Esophagus (tissue), 2 donors: Measurements from ENCODE around the gene CD47. TPM values are rescaled to one million over a fixed set of nuclear protein-coding genes. Genes with fewer than 3 reads are reported as not detected.
A peak's percentile ranks its signal among the peaks of the same experiment; 100 is the strongest.

Experiments used
- H3K27ac ChIP-seq, 2 donors: one replicate each; pipeline ENCODE4 v1.5.1; 2013; ENCODE audit warnings: low read depth in 2 of 2, mild to moderate bottlenecking in 2 of 2, inconsistent platforms in 1 of 2, low read length in 1 of 2, moderate library complexity in 1 of 2
- H3K27me3 ChIP-seq, 2 donors: one replicate each; pipeline ENCODE4 v1.6.1; 2013; ENCODE audit warnings: low read length in 2 of 2, control low read depth in 1 of 2, mild to moderate bottlenecking in 1 of 2; ENCODE audit not compliant: insufficient read depth in 2 of 2, control insufficient read depth in 1 of 2
- H3K36me3 ChIP-seq, 2 donors: one replicate each; pipeline ENCODE4 v1.6.1; 2013; ENCODE audit warnings: low read length in 1 of 2; ENCODE audit not compliant: control insufficient read depth in 2 of 2, insufficient read depth in 2 of 2
- H3K4me1 ChIP-seq, 2 donors: one replicate each; pipeline ENCODE4 v1.6.1; 2013; ENCODE audit warnings: low read length in 1 of 2; ENCODE audit not compliant: control insufficient read depth in 2 of 2, insufficient read depth in 2 of 2
- H3K4me3 ChIP-seq, 2 donors: one replicate each; pipeline ENCODE4 v1.5.1; 2013; ENCODE audit warnings: low read length in 2 of 2, mild to moderate bottlenecking in 2 of 2, low read depth in 1 of 2, moderate library complexity in 1 of 2
- H3K9me3 ChIP-seq, 2 donors: one replicate each; pipeline ENCODE4 v1.6.1; 2013; ENCODE audit warnings: mild to moderate bottlenecking in 2 of 2, low read depth in 1 of 2, low read length in 1 of 2, moderate library complexity in 1 of 2; ENCODE audit not compliant: control insufficient read depth in 2 of 2, insufficient read depth in 1 of 2
- WGBS, 2 donors: extraction: QIAGEN DNeasy Blood & Tissue Kit; methylation state at CpG; one replicate each; pipeline ENCODE4 v1.1.7; 2013; 5-methylcytosine and 5-hydroxymethylcytosine counted together
- polyA plus RNA-seq, 2 donors: library from polyadenylated mRNA; stranded (reverse); fragments of 200-250 nt; gene quantifications; one replicate each; pipeline ENCODE4 v1.2.3, GENCODE V29; 2013
- donor health status: healthy with polysubstance abuse.
- donor health status: Bipolar disorder and iron deficiency.

CD47 gene
- polyA plus RNA-seq = 10 to 100 TPM; 73.6 to 73.7 TPM

DNA sequence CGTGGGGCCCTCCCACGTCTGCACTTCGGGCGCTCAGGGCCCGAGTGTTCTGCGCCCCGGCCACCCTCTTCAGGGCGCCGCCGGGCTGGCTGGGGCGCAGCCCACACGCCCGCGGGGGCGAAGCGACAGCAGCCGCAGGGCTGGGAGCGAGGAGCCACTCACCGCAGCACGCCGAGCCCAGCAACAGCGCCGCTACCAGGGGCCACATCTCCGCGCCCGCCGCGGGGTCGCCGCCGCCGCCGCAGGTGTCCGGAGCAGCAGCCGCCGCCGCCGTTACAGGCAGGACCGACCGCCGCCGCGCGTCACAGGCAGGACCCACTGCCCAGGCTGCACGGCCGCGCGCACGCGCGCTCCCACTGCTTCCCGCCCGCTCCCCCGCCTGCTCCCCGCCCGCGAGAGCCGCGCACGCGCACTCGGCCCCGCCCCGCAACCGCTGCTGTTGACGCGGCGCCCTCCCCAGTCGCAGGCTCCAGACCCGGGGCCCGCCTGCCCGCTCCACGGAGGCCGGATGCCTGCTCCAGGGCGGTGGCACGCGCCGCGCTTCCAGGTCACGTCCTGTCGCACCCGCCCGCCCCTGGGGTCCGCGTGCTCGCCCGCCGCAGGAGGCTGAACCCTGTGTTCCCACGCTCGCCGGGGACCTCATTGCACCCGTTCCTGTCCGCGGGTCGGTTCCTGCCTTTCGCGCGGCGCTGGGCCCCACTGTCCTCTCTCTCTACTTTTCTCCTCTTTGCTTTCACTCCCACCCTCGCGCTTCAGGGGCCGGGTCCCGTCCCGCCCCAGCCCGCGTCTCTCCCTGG, at the start of gene CD47:
CD47 (minus strand) TSS at position 331 of the 797 bp plus-strand sequence; CDS start at position 208, 123 bp downstream.
- 0% methylated on average over 88 to 106 of the region's 106 CpGs for WGBS, 2 donors
- Histone ChIP-seq H3K27ac (peak within 1 kb of the TSS; percentile 89 to 95), H3K4me3 (peak within 1 kb of the TSS; percentile 94 to 97)

DNA sequence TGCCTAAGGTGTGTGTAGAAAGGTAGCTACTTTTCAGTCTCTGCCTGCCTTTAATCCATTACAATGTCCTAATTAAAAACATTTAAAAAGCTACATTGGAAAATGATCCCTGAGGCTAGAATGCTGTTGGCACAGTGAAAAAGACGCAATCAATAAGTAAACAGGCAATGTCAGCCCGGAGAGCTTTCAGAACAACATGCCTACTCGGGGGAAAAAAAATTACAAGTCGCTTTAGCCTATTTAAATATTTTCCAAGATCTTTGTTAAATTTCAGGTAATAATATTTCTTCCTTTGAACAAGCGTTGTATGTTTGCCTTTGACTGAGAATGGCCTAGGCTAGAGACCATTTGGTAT, 46.6 kb upstream of the CD47 start:
- Histone ChIP-seq H3K9me3 (no peaks in the 10 kb centered on the region), H3K27me3 (no peaks in the 10 kb centered on the region), H3K4me3 (no peak overlapping the region), H3K36me3 (no peaks in the 10 kb centered on the region), H3K4me1 (peaks cover 0 to 4% of the 10 kb centered on the region in 2 donors), H3K27ac (no peak overlapping the region)
- 45 to 61% methylated on average over 5 of the region's 5 CpGs for WGBS, 2 donors

More for the DNA sequence above, at the start of gene CD47:
- Histone ChIP-seq H3K9me3 (no peaks in the 10 kb centered on the region), H3K27me3 (no peaks in the 10 kb centered on the region), H3K4me1 (no peaks in the 10 kb centered on the region), H3K36me3 (no peaks in the 10 kb centered on the region)

DNA sequence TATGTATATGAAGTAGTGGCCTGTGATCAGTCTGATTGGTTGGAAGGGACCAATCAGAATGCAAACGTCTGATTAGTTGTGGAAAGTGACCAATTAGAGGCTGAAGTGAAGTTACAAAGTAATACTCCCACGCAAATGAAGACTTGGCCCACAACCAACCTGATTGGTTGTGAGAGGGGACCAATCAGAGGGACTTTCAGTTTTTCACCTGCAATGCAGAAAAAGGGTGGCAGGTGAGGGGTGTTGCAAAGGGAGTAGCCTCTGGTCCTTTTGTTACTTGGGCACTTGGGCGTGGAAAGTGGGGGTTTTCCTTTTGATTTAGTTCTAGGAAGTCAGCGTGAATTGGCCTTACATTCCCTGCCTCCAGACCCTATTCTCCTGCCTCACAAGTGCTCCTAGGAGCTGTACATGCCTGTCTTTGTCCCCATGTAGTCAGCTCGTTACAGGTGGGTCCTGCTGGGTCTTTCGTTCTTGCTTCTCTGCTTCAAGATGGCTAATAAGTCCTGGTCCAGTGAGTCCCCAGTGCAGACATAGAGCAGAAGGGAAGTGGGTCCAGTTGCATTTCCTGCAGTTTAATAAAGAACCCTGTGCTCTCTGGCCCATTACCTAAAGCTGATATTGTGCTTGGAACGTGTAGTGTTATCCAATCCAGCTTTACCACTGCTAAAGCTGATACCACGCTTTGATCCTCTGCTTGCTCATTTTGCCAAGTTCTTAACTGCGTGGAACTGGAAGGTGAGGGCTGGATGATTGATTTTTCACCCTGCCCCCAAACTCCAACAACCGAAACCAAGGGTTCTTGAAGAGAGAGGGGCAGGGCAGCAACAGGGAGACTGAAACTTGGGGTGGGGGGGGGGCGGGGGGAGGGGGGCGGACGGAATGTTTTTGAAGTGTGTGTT, 46.0 kb upstream of the CD47 start:
- H3K36me3 ChIP-seq = no peaks in the 10 kb centered on the region
- peaks cover 0 to 4% of the 10 kb centered on the region in 2 donors for H3K4me1 ChIP-seq
- WGBS, 2 donors = 61 to 63% methylated on average over 13 of the region's 13 CpGs
- no peaks in the 10 kb centered on the region for H3K9me3 ChIP-seq
- H3K27ac ChIP-seq = no peak overlapping the region
- H3K27me3 ChIP-seq = no peaks in the 10 kb centered on the region
- H3K4me3 ChIP-seq = no peak overlapping the region

DNA sequence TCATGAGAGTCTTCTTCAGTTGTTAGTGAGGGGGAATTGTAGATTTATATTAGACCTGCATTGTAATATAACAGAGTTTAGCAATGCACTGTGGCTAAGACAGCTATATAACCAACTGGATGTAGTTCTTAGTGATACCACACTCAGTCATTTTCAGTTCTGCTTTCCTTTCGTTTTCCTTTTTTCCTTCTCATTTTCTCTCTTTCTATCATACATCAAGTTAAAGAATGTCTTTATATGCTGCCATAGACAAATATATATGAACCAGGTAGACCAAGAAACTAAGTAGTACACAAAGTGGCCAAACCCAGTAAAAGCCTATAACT, 43.7 kb upstream of the CD47 start:
- H3K27ac ChIP-seq = no peak overlapping the region
- no peaks in the 10 kb centered on the region for H3K9me3 ChIP-seq
- no peaks in the 10 kb centered on the region for H3K36me3 ChIP-seq
- no peak overlapping the region for H3K4me3 ChIP-seq
- no peaks in the 10 kb centered on the region for H3K27me3 ChIP-seq
- peaks cover 3 to 5% of the 10 kb centered on the region in 2 donors for H3K4me1 ChIP-seq
- 70 to 74% methylated on average over 1 of the region's 1 CpG for WGBS, 2 donors

DNA sequence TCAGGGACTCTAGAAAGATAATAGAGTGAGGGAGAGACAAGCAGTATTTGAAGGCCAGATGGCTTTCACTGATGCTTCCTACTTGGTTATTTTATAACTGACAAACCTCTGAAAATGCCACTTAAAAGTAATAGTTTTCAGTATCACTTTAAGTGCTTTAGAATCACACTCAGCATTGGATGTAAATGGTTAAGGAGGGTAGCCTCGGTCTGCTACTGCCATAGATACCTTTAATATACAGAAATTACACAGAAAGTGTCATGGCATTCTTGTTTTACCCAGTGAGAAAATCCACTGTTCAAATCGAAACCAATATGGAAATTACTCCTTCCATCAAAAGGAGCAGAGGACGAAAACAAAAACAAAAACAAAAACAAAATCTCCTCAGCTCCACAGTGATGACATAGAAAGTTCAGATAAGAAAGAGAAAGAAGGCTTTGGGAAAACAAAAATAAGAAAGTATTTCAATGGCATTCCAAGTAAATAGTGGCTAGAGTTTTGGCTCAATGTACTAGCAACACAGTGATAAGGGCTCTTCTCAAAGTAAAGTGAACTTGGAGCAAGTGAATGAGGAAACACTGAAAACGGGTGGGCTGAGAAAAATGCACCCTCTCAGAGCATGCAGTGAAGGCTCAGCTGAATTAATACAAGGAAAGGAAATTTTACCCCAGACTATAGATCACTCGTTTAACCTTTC, 43.2 kb upstream of the CD47 start:
- Histone ChIP-seq H3K9me3 (no peaks in the 10 kb centered on the region), H3K27ac (no peak overlapping the region), H3K27me3 (no peaks in the 10 kb centered on the region), H3K4me1 (peaks cover 3 to 5% of the 10 kb centered on the region in 2 donors), H3K4me3 (no peak overlapping the region), H3K36me3 (no peaks in the 10 kb centered on the region)
- WGBS, 2 donors = 72 to 73% methylated on average over 5 of the region's 5 CpGs

DNA sequence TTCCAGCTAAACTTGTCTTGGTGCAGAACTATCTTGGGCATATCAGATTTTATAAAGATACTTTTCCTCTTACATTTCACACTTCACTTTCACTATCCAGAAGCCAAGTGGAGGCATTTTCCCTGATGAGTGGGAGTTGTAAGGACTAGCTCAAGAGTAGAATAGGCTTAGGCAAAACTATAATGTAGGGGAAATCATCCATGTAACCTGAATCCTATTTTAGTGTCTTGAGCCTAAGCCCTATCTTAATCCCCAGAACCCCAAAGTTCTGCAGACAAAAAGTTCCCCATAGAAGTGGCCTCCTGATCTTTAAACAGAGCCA, 42.2 kb upstream of the CD47 start:
- Histone ChIP-seq H3K27ac (no peak overlapping the region), H3K4me3 (no peak overlapping the region), H3K27me3 (no peaks in the 10 kb centered on the region), H3K4me1 (peaks cover 3 to 5% of the 10 kb centered on the region in 2 donors), H3K9me3 (no peaks in the 10 kb centered on the region), H3K36me3 (no peaks in the 10 kb centered on the region)

DNA sequence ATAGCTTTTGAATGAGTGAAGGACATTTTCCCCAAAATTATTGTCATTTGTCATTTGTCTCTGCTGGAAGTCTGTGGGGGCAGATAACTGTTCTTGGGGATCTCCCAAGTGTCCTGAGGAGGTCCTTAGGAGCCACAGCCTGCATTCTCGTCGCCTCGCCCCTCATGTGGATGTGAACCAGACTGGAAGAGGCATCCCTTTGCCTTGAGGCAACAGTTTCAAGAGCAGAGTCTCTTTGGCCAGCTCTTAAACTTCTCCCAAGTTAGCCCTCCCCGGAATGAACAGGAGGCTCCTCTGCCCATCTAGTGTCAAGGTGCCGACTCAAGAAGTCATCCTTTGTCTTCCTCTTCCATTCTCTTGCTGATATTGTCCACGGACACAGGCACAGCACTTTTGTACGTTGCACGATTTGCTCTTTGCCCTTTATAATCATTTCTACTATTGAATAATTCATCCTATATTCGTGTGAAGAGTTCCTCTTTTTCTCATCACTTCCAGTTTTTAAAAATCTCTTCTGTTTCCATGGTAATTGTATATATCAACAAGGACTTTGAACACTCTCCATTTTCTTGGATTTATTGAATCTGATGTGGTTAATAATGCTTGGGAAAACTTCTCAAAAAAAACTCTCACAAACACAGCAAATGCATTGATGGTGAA, 40.8 kb upstream of the CD47 start:
- no peaks in the 10 kb centered on the region for H3K27me3 ChIP-seq
- H3K9me3 ChIP-seq = no peaks in the 10 kb centered on the region
- H3K4me1 ChIP-seq = peaks cover 2 to 3% of the 10 kb centered on the region in 2 donors
- no peak overlapping the region for H3K4me3 ChIP-seq
- 69% methylated on average over 9 of the region's 9 CpGs for WGBS, 2 donors
- H3K36me3 ChIP-seq = no peaks in the 10 kb centered on the region
- H3K27ac ChIP-seq = peak overlapping the region in 1 of 2 donors; percentile 81

DNA sequence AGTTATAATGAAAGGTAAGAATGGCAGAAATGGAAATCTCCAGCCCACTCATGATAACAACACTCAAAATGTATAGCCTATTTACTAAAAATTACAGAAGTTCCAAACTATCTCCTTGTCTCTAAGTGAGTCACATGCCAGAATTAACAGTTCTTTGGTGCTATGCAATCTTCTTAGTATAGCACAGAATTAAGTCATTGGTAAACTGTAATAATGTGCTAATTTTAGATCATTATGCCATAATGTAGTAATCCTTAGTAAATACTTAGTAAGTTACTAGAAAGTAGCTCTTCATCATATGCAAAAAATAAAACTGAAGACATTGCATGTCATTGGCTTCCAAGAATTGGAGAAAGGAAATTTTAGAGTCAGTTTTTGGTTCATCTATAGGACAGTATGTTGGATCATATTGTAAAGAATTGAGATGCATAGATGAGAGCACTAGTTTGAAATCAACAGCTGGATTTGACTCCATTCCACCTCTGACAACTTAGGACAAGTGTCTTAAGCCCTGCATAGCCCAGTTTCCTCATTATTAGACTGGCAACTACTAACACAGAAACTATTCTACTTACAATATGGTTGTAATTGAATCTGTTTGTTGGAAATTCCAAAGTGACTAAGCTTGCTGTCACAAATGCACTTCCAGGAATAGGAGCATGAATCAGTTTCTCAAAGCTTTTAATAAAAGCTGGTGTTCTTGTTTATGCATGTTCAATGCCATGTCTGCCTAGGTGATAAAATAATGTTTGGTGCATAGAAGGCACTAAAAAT, 40.1 kb upstream of the CD47 start:
- H3K4me1 ChIP-seq = peaks cover 2 to 3% of the 10 kb centered on the region in 2 donors
- no peak overlapping the region for H3K27ac ChIP-seq

DNA sequence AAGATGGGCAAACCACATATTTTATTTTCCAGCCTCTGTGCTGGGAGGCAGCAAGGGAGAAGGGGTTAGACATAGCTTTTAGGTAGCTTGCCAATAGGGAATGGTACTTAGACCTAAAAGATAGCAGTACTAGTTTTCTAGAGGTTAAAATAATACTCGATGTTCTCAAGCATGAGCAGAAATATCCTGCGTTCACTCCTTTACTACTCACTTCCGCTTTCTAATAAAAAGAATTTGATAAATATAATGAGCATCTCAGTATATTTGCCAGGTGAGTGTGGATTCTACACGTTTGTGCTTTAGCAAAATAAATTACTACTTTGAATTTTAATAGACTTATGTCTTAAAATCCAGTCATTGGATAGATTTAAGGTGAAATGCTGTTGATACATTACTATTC, 39.4 kb upstream of the CD47 start:
- Histone ChIP-seq H3K4me1 (peaks cover 3 to 8% of the 10 kb centered on the region in 2 donors), H3K9me3 (no peaks in the 10 kb centered on the region), H3K27ac (no peak overlapping the region), H3K27me3 (no peaks in the 10 kb centered on the region), H3K4me3 (no peak overlapping the region), H3K36me3 (no peaks in the 10 kb centered on the region)
- WGBS, 2 donors = 86 to 89% methylated on average over 4 of the region's 4 CpGs

More for the DNA sequence above, 40.1 kb upstream of the CD47 start:
- H3K36me3 ChIP-seq = no peaks in the 10 kb centered on the region
- no peak overlapping the region for H3K4me3 ChIP-seq
- H3K9me3 ChIP-seq = no peaks in the 10 kb centered on the region
- H3K27me3 ChIP-seq = no peaks in the 10 kb centered on the region
